ENCODE measurements around the gene NNT.
"Not testable (repeated sequence)": the region's sequence is repeated elsewhere in the genome, so short reads cannot be mapped to it uniquely, and the experiment has no call there.

NNT gene

DNA sequence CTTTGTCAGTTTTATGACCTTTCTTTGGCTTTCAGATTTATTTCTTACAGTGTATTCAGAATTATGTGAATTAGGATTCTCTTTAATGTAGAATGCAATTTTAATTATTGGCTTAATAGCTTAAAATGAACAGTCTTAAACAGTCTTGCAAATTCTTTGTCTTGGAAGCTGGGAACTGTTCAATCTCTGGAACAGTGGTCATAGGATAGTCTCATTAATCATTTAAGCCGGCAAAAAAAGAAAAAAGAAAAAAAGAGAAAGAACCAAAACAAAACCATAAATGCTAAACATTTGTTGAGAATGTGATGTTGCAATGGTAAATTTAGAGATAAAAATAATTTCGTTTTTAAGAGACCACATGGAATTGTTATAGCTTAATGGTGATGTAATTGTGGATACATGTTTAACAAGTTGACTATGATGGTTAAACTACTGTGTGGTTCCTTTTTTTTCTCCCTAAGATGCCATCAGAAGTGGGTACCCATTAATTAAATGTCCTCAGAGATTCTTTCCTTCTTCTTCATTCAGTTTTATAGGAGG is 61.6 kb downstream of the NNT start:
- DNase-seq (ENCODE audit: low read depth in 2 of 2), result no peak

DNA sequence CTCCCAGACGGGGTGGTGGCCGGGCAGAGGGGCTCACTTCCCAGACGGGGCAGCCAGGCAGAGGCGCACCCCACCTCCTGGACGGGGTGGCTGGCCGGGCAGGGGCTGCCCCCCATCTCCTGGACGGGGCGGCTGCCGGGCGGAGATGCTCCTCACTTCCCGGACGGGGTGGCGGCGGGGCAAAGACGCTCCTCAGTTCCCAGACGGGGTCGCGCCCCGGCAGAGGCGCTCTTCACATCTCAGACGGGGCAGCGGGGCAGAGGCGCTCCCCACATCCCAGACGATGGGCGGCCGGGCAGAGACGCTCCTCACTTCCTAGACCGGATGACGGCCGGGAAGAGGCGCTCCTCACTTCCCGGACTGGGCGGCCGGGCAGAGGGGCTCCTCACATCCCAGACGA is 62.8 kb downstream of the NNT start:
- DNase-seq (ENCODE audit: low read depth in 2 of 2), result not testable (repeated sequence)

DNA sequence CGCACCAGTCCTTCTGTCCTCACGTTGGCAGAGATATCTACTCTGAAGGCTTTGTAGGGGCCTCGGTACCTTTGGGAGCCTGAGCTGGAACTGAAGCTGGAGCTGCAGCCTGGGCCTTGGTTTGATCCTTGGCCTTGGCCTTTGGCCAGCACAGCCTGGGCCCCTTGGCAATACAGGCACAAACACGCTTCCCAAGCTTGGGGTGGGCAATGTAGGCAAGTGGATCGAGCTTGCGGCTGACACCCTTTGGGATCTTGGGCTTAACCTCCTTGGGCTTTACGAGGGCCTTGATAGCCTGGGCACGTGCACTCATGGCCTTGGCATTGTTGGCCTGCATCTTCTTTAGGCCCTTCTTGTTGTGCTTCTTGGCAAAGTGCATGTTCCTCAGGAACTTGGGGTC is 63.7 kb downstream of the NNT start:
- DNase-seq (ENCODE audit: low read depth in 2 of 2), result not testable (repeated sequence)

DNA sequence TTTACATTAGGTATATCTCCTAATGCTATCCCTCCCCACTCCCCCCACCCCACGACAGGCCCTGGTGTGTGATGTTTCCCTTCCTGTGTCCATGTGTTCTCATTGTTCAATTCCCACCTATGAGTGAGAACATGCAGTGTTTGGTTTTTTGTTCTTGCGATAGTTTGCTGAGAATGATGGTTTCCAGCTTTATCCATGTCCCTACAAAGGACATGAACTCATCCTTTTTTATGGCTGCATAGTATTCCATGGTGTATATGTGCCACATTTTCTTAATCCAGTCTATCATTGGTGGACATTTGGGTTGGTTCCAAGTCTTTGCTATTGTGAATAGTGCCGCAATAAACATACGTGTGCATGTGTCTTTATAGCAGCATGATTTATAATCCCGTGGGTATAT is 64.4 kb downstream of the NNT start:
- DNase-seq (ENCODE audit: low read depth in 2 of 2), result not testable (repeated sequence)

DNA sequence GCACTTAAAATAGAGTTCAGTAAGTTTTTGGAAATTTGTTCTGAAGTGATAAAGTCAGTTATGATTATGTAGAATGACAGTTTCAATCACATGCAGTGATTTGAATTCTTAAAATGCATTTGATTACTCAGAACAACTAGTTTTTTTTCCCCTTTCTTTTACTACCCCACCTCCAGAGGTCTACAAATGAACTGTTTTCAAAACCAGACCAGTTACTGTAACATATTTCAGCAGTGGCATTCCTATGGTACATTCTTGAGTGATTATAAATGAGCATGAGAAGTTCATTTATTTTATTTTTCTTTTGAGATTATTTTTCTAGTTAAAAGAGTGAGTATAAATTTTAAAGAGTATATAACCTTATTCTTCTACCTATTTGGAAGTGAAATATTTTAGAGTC is 71.6 kb downstream of the NNT start:
- DNase-seq (ENCODE audit: low read depth in 2 of 2), result no peak

DNA sequence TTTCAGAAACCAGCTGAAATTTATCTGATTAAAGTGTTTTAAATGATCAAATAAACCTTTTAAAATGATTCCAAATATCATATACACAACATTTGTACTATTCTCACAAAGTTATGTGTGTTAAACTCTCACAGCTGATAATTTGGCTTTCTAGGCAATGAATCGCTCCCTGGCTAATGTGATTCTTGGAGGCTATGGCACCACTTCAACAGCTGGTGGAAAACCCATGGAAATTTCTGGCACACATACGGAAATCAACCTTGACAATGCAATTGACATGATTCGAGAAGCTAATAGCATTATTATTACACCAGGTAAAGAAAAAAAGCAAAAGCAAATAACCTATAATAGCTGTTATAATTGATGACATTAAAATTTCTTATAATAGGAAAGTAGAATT is 72.4 kb downstream of the NNT start:
- DNase-seq (ENCODE audit: low read depth in 2 of 2), result no peak

DNA sequence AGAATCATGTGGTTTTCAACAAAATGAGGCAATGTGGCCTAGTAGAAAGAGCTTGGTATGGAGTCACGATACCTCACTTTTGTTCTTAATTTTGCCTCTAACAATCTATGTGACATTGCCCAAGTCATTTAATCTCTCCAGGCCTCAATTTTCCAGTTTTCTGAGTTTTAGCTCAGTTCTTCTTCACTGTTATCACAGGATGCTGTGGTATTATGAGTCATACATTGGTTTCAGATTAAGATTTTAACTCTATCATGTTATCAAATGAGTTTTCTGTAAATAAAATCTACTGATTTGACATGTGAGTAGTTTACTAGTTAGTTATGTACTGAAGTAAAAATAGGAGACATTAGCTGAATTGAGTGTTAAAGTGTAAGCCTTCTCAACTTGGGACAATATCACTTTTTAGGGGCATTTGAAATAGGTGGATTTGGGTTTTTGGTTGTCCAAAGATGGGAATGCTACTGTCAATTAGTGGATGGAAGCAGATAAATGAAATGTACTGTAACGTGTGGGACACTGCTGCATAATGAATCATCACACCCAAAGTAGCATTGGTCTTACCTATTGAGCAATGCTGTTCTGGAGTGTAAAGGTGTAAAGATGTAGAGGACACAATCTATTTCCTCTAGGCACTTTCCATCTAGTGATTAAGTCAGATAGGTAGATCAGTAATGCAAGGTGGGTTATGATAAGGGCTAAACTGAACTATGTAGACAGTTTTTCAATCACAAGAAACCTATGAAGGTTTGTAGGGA is 73.3 kb downstream of the NNT start:
- no peak for DNase-seq (ENCODE audit: low read depth in 2 of 2)

DNA sequence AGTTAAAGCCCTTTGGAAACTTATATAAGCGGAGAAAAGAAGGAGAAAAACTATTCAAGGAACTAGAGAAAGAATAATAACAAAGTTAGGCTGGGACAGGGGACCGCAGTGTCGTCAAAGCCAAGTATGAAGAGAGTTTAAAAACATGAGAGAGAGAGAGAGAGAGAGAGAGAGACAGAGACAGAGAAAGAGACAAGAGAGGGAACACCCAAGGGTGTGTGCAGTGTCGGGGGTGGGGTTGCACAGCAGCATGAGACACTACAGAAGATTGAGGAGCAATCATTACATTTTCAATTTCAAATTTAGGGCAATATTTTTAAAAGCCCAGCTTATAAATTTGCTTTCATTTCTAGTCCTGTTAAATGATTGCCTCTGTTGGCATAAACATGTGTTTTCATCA is 74.3 kb downstream of the NNT start:
- no peak for DNase-seq (ENCODE audit: low read depth in 2 of 2)

DNA sequence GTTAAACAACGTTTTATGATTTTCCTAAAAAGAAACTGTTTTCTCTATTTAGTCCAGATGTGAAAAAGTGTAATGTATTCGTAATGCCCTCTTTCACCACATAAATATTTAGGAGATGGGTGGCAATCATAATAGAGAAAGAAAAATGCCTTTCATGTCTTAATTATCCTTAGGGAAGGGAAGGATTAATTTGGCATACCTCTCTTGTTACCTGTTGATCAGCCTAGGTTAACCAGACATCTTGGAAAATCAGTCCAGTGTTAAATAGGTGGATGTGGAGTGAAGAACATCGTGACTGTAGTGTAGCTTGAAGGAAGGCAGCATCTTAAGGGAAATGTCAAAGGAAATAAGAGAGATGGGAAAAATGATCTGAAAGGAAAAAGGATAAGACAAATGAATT is 76.2 kb downstream of the NNT start:
- DNase-seq (ENCODE audit: low read depth in 2 of 2), result no peak

DNA sequence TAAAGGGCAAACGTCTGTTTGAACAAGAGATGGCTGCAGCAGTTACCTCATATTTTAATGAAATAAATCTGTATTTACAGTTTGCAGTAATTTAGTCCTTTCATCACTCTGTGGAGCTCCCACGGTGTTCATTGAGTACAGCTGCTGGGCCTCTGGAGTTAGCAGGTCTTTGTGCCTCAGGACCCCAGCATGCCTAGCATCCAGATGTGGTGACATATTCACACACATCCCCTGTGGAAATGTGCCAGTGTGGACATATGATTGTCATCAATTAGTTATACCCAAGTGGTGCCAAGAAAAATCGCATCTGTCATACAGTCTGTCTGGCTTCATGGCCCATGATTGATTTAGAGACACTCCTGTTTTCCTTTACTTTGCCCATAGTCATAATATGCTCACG is 77.3 kb downstream of the NNT start:
- no peak for DNase-seq (ENCODE audit: low read depth in 2 of 2)

DNA sequence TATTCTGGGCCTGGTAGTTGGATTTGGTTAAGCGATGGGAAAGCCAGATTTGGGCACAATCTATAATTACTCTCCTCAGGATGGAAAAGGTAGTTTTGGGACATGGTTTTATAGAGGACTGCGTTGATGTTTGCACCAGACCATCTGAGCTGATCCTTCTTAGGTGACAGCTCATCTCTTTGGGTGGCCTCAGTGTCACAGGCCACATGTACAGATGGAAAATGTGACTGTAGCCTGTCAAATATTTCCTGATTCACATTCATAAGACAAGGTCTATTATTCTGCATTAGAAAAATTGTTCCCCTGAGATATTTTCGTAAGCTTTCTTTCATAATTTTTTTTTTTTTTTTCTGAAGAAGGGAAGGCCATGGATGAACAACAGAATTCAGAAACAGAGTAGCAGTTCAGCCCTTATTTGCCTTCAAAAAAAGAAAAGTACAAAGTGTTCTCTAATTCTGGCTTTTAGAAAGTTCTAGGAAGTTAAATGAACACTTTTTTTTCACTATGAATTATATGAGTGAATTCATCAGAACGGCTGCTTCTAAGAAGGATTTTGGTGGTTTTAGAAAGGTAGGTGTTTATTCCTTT is 81.0 kb downstream of the NNT start:
- DNase-seq (ENCODE audit: low read depth in 2 of 2), result no peak

DNA sequence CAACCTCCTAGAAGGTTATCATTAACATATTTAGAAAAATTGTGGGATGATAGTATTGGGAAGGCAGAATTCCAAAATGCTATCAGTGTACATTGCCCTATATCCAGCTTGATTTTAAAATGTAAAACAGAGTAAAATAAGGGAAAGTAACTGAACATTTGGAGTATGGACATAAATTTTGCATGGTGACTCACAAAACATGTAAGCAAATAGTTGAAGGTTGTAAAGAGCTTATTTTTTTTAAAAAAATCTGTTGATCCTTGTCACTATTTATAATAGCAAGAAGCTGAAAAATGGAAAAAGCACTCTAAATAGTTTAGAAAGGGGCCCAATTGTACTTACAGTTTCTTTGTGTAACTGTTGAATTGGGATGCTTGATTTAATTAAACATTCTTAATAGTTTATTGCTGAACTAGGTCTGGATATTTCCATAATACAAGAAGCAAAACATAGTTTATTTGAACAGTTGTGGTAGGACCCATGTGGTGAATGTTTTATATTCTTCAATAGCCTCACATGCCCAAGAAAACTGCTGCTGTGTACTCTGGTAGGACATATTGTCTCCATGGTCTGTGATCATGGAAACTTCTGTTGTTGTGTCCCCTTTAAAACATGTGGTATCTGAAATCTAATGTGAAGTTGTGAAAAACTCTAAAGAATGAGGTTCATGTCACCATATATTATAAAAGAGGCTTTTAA is 82.4 kb downstream of the NNT start:
- DNase-seq (ENCODE audit: low read depth in 2 of 2), result no peak

DNA sequence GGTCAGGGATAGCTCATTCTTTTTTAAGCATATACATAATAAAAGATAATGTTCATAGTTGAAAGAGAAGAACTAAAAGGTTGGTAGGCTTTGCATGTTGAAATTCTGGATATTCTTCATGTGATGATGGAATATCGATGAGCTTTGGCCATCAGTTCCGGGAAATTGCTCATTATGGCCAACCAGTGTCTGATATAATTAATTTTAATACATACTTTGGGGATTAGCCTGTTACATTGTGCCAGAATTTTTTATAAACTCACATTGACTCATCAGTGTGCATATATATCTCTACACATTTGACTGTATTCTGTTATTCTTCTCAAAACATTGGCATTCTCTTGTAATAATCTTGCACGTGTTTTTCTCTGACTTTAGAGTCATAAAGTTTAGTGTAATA is 84.3 kb downstream of the NNT start:
- no peak for DNase-seq (ENCODE audit: low read depth in 2 of 2)

DNA sequence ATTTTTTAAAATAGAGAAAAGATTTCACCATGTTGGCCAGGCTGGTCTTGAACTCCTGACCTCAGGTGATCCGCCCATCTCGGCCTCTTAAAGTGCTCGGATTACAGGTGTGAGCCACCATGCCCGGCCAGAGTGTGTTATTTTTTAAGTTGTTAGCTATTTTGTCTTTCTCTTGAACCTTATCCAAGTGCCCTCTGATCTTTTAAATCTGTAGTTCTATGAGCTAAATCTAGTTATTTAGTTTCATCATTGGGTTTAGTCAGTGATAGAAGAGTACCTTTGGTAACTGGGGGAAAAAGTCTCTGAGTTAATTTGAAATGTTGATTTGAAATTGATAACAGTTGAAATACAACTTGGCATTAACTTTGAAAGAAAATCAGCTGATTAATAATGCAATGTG is 88.3 kb downstream of the NNT start:
- DNase-seq (ENCODE audit: low read depth in 2 of 2), result no peak

DNA sequence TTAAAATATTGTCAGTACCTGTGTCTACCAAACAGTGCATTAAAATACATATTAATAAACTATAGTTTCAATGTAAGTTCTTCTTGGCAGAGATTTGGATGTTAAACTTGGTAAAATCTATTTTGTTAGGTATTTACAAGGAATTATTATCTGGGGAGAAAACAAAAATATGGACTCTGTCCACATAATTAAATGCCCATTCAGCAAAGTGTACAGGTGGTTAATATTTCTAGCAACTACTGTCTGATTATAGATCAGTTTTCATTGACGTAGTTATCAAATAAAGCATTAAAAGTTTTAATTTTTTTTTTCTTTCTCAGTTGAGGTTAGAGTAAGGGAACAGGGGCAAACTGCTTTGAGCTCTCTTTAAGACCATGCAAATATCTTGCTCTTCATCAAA is 88.9 kb downstream of the NNT start:
- DNase-seq (ENCODE audit: low read depth in 2 of 2), result no peak

DNA sequence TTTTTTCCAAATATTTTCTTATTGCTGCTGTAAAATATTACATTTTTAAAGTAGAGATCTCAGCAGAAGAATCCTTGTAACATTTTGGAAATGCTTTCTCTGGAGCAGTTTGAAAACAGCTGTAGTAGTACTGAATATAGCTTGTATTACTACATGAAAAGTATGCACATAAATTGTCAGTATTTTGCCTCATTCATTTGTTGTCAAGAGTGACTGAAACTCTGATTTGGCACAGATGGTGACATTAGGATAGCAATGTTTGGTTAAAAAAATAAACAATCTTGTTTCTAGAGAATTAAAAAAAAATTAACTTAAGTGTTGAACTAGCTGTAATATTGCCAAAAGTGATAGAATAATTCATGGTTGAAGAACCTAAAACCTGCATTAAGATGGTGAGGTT is 90.4 kb downstream of the NNT start:
- DNase-seq (ENCODE audit: low read depth in 2 of 2), result no peak

DNA sequence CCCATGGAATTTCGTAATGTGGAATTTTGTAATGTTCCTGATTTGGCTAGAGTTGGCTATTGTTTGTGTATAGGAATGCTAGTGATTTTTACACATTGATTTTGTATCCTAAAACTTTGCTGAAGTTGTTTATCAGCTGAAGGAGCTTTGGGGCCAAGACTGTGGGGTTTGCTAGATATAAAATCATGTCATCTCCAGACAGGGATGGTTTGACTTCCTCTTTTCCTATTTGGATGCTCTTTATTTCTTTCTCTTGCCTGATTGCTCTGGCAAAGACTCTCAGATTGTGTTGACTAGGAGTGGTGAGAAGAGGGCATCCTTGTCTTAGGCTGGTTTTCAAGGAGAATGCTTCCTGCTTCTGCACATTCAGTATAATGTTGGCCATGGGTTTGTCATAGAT is 91.0 kb downstream of the NNT start:
- no peak for DNase-seq (ENCODE audit: low read depth in 2 of 2)

DNA sequence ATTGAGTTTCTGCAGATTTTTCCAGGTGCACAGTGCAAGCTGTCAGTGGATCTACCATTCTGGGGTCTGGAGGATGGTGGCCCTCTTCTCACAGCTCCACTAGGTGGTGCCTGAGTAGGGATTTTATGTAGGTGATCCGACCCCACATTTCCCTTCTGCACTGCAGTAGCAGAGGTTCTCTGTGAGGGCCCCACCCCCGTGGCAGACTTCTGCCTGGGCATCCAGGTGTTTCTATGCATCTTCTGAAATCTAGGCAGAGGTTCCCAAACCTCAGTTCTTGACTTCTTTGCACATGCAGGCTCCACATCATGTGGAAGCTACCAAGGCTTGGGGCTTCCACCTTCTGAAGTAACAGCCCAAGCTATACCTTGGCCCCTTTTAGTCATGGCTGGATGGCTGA is 93.5 kb downstream of the NNT start:
- DNase-seq (ENCODE audit: low read depth in 2 of 2), result not testable (repeated sequence)

DNA sequence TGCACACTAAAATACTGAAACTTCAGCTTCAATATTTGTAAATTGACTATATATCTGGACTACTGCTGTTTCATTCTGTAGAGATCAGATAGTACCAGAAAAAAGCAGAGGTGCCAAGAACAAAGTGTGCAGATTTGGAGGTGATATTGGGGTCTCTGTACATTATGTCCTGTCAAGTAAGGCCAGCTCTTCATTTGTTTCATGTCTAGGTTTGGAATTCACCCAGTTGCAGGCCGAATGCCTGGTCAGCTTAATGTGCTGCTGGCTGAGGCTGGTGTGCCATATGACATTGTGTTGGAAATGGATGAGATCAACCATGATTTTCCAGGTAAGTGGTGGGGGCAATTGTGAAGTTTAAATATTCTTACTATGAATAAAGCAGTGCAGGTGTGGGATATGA is 96.9 kb downstream of the NNT start:
- DNase-seq (ENCODE audit: low read depth in 2 of 2), result no peak

DNA sequence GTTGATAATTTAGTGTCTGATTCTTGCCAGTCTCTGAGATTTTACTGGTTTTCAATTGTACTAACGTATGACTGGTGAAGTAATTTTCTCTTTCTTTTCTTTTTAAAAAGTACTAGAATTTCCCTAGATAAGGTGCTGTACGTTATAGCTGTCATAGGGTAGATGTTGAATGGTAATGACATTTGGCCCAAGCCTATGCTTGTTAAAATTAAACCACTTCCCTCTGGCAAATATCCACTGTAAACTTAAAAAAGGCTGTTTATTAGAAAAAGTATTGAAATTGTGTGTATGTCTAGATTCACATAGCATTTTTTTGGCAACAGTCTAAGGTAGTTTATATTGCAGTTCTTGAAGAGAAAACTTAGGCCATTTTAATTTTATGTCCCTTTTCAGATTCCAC is 97.6 kb downstream of the NNT start:
- no peak for DNase-seq (ENCODE audit: low read depth in 2 of 2)

DNA sequence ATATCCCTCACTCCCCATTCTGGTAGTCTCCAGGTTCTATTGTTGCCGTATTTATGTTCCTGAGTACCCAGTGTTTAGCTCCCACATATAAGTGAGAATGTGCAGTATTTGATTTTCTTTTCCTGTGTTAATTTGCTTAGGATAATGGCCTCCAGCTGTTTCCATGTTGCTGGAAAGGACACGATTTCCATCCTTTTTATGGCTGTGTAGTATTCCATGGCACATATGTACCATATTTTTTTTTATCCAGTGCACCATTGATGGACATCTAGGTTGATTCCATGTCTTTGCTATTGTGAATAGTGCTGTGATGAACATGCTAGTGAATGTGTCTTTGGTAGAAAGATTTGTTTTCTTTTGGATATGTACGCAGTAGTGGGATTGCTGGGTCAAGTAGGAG is 98.2 kb downstream of the NNT start:
- DNase-seq (ENCODE audit: low read depth in 2 of 2), result no peak

DNA sequence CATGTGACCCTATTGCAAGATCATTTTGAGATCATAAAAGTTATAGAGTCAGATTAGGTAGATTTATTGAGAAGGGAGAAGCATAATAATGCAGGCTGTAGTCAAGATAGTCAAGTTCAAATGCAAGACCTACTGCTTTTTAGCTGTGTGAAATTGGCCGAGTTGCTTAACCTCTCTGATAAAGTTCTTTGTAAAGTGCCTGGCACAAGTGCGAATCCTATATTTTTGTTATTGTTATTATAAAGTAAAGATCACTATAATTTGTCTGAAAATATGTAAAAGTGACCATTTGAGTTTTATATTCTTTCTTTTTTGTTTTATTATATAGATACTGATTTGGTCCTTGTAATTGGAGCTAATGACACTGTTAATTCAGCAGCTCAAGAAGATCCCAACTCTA is 99.3 kb downstream of the NNT start:
- DNase-seq (ENCODE audit: low read depth in 2 of 2), result no peak

DNA sequence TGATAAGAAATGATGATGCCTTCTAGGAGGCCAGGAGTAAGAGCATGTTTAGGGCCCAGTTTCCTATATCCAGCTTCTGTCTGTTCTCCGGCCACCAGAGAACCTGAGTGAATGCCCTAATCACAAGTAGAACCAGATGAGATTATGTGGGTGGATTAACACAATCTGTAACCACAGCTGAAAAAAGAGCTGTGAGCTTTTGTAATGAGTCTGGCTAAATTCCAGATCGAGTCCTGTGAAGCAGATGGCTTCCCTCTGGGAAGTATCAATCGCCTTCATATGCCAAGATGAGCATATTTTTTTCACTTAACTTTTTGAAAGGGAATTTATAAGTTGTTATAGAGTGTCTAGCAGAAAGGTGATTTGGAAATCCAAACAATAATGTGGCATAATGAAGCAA is 99.8 kb downstream of the NNT start:
- DNase-seq (ENCODE audit: low read depth in 2 of 2), result no peak

All from stimulated activated CD4-positive, alpha-beta T cell treated with anti-CD3 and anti-CD28 coated beads, Interleukin-1b, Interleukin-23, amount 100 ng/mL, for 4 hours (primary cell).